Fibroblast of peridontal ligament (primary cell): ENCODE measurements around the gene CELSR1.
"Not testable (repeated sequence)": the region's sequence is repeated elsewhere in the genome, so short reads cannot be mapped to it uniquely, and the experiment has no call there.

Experiments
- DNase-seq: peaks from one replicate; pipeline ENCODE4 v3.0.0-alpha.2; 2010; ENCODE audit errors: extremely low read depth

Gene CELSR1

GRCh38 chr22:46534901-46535630 lies 2.4 kb downstream of the CELSR1 start:
- DNase-seq: no peak

DNA sequence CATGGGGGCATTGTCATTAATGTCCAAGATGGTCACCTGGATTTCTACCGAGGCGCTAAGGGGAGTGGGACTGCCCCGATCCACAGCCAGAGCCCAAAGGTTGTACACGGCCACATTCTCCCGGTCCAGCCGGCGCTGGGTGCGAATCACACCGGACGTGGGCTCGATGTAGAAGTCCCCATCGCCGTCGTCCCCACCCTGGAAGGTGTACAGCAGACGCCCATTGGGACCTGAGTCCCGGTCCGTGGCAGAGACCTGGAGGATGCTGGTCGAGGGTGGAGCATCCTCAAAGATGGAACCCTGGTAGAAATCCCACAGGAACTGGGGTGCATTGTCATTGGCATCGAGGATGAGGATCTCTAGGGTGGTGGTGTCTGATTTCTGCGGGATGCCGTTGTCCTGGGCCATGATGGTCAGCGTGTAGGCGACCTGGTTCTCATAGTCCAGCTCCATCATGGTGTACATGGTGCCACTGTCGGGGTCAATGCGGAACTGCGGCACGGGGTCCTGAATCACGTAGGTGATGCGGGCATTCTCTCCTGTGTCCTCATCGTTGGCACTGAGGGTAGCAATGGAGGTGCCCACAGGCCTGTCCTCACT lies 3.1 kb downstream of the CELSR1 start:
- no peak for DNase-seq

GRCh38 chr22:46533070-46533833 lies 4.2 kb downstream of the CELSR1 start:
- no peak for DNase-seq

- DNase-seq: no peak
Measured at GRCh38 chr22:46532416-46532815, 5.0 kb downstream of the CELSR1 start.

GRCh38 chr22:46531581-46532175 lies 5.7 kb downstream of the CELSR1 start:
- DNase-seq: no peak

DNA sequence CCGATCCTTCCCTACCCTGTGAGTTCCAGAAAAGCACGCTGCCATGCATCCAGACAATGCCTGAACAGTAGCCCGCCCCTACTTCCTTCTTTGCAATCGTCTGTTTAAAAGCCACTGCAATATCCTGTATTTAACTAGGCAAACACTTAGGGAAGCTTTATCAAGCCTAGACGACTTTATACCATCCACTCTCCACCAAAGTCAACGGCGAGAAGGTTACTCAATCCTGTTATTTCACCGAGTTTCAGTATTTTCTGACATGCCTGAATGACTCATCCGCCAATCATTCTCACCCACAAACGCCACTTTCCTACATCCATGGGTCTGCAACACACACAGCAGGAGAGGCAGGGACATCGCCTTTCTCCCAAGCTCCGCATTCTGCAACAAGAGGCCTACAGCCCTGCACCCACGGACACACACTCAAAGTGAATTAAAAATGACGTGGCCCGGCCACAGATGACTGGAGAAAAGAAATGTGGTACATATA lies 9.3 kb downstream of the CELSR1 start:
- peak; percentile 43 for DNase-seq

DNA sequence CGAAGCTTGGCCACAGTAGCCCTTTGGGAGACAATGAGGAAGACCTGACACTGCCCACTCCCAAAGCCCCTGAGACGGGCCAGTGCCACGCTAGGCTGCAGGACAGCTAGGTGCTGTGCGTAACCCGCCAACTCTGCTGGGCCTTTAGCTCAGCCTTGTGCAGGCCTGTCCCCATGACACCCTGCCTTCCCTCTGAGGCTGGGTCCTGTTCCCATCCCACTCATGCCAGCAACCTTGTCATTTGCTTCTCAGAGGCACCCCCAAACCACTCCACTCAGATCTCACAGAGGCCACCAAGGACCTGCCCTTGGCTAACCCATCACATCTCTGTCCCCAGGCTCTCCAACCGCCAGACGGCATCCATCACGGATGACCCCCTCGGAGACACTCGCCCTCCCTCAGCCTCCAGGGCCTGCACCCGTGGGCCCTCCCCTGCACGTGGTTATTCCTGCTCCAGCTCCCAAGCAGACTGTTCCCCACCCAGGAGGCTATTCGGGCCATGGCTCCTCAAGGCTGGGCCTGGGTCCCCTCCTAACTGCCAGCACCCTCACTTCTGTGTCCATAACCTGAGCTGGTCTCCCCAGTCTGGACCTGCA lies 11.1 kb downstream of the CELSR1 start:
- DNase-seq: no peak

DNA sequence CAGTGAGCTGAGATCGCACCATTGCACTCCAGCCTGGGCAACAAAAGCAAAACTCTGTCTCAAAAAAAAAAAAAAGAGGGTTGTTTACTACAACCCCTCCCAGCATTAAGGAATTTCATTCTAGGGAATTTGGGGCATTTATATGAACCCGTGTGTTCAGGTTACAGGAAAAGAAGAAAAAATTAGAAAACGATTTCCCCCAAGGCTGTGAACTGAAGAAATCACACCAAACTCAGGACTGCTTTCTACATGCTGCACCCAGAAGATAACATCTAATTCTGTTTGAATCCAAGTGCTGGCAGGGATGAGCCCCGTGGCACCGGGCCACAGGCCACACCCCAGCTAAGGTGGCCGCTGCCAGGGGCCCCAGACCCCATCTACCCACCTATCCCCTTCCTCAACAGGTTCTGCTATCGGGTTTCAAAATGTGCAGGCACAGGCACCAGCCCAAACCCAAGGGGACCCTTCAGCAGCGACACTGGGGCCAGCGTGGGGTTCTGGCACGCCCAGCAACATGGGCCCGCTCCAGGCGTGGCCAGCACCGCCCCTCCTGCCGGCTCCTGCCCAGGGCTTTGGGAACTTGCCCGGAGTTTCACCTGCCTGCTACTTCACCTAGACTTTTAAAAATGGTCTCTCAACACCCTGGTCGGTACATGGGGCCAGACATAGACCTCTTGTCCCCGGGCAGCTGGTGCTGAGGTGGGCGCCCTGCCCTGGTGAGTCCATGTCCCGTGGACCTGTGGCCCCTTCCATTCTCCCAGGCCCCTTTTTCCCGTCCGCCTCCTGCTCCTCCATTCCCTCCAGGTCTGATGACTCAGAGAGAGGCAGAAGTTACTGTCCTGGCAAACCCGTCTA lies 11.8 kb downstream of the CELSR1 start:
- no peak for DNase-seq

DNA sequence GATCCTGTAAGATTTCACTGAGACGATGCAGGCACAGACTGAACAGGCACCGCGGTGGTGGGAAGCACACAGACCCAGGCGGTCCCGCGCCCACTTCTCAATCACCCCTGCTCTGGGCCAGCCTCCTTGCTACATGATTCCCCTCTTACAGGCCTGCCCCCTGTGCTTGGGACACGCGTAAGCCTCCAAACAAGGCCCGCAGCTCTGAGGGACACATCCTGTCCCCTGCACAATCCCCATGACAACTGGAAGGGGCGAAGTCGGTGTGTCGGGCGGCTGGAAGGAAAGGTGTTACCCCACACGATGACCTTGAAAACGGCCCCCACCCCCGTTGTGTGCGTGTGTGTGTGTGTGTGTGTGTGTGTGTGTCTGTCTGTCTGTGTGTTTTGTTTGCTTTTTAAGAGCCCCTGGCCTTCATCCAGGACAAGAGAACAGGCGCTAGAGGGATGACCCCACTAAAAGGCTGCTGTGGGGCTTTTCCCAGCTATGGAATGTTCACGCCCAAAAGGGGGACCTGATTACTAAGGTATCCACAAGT lies 13.1 kb downstream of the CELSR1 start:
- no peak for DNase-seq

GRCh38 chr22:46522797-46523196 lies 14.6 kb downstream of the CELSR1 start:
- DNase-seq: no peak

DNA sequence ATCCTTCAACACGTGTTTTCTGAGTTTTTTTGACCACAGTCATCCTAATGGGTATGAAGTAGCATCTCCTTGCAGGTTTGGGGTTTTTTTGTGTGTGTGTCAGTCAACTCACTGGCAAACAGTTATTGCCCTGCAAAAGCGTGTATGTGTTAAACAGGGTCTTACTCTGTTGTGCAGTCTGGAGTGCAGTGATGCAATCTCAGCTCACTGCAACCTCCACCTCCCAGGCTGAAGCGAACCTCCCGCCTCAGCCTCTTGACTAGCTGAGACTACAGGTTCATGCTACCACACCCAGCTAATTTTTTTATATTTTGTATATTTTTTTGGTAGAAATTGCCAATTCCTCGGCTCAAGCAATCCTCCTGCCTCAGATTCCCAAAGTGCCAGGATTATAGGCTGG lies 15.4 kb downstream of the CELSR1 start:
- no peak for DNase-seq

DNA sequence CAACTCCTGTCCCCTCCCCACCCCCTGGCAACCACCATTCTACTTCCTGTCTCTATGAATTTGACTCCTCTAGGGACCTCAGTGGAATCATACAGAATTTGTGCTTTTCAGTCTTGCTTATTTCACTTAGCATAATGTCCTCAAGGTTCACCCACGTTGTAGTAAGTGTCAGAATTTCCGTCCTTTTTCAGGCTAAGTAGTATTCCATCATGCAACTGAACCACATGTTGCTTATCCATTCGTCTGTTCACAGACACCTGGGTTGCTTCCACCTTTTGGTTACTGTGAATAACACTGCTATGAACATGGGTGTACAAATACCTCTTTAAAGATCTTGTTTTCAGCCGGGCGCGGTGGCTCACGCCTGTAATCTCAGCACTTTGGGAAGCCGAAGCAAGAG lies 16.5 kb downstream of the CELSR1 start:
- no peak for DNase-seq

- no peak for DNase-seq
Measured at GRCh38 chr22:46519377-46519776, 18.0 kb downstream of the CELSR1 start.

- no peak for DNase-seq
Measured at GRCh38 chr22:46518542-46519325, 18.7 kb downstream of the CELSR1 start.

- no peak for DNase-seq
Measured at GRCh38 chr22:46518038-46518437, 19.4 kb downstream of the CELSR1 start.

DNA sequence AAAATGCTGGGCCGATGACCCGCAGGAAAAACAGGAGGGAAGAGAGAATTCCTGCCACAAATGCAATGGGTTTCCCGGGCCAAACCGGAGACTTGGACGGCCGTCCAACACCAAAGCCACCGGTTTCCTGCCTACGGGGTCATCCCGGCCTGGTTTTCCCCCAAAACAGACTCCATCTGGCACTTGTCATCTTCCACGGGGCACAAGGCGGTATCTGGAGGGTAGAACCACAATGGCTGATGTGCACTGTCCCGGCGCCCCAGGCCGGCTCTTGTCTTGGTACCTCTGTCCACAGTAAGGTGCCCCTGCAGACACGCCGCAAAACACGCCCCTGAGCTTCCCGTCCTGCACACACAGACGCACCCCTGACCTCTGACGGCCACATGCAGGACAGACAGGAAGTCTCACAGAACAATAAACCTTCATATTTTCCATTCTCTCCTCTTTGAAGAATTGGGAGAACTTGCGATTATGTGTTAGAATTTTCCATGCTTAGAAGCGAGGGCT lies 20.1 kb downstream of the CELSR1 start:
- no peak for DNase-seq

DNA sequence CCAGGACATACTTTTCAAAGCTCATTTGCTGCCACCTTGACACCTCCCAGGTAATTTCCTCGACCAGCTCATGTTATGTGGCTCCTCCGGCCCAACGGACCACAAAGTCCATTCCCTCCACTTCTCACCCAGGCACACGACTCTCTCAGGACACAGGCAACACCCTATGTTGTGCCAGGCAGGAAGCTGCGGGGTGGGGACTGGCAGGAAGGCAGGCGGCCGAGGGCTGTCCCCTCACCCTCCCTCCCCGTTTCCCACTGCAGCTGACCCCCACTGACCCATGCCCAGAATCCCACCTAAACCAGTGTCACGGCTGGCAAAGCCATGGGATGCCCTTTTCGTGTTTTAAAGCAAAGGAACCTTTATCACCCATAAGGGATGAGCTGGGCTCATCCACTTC lies 20.8 kb downstream of the CELSR1 start:
- no peak for DNase-seq

GRCh38 chr22:46516112-46516487 lies 21.3 kb downstream of the CELSR1 start:
- not testable (repeated sequence) for DNase-seq

DNA sequence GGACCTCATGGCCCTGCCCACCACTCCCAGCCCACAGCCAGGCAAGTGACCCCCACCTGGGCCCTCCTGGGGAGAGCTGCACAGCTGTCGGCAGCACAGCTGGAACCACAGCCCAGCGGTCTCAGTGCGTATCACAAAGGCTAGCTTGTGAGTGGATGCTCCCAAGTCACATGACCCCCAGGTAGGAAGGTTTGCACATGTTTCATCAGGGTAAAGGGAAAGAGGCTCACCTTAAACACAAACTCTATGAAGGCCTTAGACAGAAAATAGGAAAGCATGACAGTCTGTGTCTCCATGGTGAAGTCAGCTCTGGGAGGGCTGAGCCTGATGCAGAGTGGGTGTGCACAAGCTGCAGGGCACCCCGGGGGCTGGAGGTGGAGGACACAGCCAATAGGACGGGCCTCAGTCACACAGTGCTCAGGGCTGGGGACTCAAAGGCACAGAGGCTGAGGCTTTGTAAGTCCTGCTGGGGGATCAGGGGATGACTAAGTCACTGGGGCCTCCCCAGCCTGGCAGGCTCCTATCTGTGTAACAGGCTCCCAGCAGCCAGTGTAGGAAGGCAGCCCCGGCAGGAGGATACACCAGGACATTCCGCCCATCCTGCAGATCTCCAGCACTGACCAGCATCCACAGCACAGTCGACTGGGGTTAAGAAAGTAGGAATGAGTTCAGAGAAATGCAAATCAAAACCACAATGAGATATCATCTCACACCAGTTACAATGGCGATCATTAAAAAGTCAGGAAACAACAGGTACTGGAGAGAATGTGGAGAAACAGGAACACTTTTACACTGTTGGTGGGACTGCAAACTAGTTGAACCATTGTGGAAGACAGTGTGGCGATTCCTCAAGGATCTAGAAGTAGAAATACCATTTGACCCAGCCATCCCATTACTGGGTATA lies 22.0 kb downstream of the CELSR1 start:
- DNase-seq: no peak
